Activated T-cell treated with anti-CD3 and anti-CD28 coated beads, Interleukin-2, amount 50 U/mL, for 48 hours (primary cell): ENCODE data around the gene AMFR.

ENCODE experiments used
- DNase-seq, 2 experiments: peaks; one replicate each; pipeline ENCODE4 v3.0.0-alpha.2; 2020

AMFR gene

GRCh38 chr16:56328276-56329022 lies 96.9 kb downstream of the AMFR start:
- no peak for DNase-seq

GRCh38 chr16:56327929-56328258 lies 97.5 kb downstream of the AMFR start:
- DNase-seq = no peak

- no peak for DNase-seq
Measured at GRCh38 chr16:56327071-56327928, 98.0 kb downstream of the AMFR start.

GRCh38 chr16:56325956-56326355 lies 99.4 kb downstream of the AMFR start:
- DNase-seq = no peak

GRCh38 chr16:56324406-56324805 lies 100.9 kb downstream of the AMFR start:
- DNase-seq = no peak

GRCh38 chr16:56321571-56321970 lies 103.8 kb downstream of the AMFR start:
- DNase-seq = no peak

- no peak for DNase-seq
Measured at GRCh38 chr16:56320811-56321558, 104.4 kb downstream of the AMFR start.

- DNase-seq = no peak
Measured at GRCh38 chr16:56320056-56320455, 105.3 kb downstream of the AMFR start.

GRCh38 chr16:56319376-56319775 lies 106.0 kb downstream of the AMFR start:
- DNase-seq = no peak

GRCh38 chr16:56318827-56319140 lies 106.6 kb downstream of the AMFR start:
- no peak for DNase-seq

- DNase-seq = peak; percentile 88 to 90
Measured at GRCh38 chr16:56317998-56318826, 107.1 kb downstream of the AMFR start.

GRCh38 chr16:56316545-56316944 lies 108.8 kb downstream of the AMFR start:
- no peak for DNase-seq

- DNase-seq = no peak
Measured at GRCh38 chr16:56315955-56316354, 109.4 kb downstream of the AMFR start.

- no peak for DNase-seq
Measured at GRCh38 chr16:56314244-56314850, 111.0 kb downstream of the AMFR start.

GRCh38 chr16:56312556-56312955 lies 112.8 kb downstream of the AMFR start:
- DNase-seq = no peak

- no peak for DNase-seq
Measured at GRCh38 chr16:56312028-56312300, 113.4 kb downstream of the AMFR start.
